Natural killer cell (primary cell): ENCODE results near the gene SLC6A18. TPM values are rescaled to one million over a fixed set of nuclear protein-coding genes. Genes with fewer than 3 reads are reported as not detected.

ENCODE experiments used
- ATAC-seq, 3 donors: fragments of 150-1000 bp in 2 of 3; fragments of 200-7000 bp in 1 of 3; cut with Tn5 transposase; 1 replicate in 1 of 3; 2 replicates in 2 of 3; pipeline ENCODE4 v1.10.0; 2021; ENCODE audit warnings: mild to moderate bottlenecking in 2 of 3, moderate library complexity in 2 of 3
- DNase-seq, 2 donors: peaks; one replicate each; pipeline versions ENCODE4 v3.0.0 to v3.0.0-alpha.2; 2013 to 2021; ENCODE audit warnings: mixed read lengths in 1 of 2
- H3K27ac ChIP-seq: one replicate; pipeline ENCODE4 v1.5.1; 2013; ENCODE audit warnings: mild to moderate bottlenecking, low read length
- H3K27me3 ChIP-seq: one replicate; pipeline ENCODE4 v1.6.1; 2013; ENCODE audit warnings: low read length; ENCODE audit not compliant: control insufficient read depth, insufficient read depth
- H3K36me3 ChIP-seq: one replicate; pipeline ENCODE4 v1.6.1; 2013; ENCODE audit warnings: low read length; ENCODE audit not compliant: control insufficient read depth, insufficient read depth
- H3K4me1 ChIP-seq: one replicate; pipeline ENCODE4 v1.6.1; 2013; ENCODE audit warnings: low read length; ENCODE audit not compliant: control insufficient read depth, insufficient read depth
- H3K4me3 ChIP-seq: one replicate; pipeline ENCODE4 v1.5.1; 2013; ENCODE audit warnings: low read length
- H3K9me3 ChIP-seq: one replicate; pipeline ENCODE4 v1.6.1; 2013; ENCODE audit warnings: low read length; ENCODE audit not compliant: control insufficient read depth, insufficient read depth
- H3K27ac Mint-ChIP-seq, 2 donors: one replicate each; pipeline ENCODE4 v1.8.0; 2022; ENCODE audit warnings: mild to moderate bottlenecking in 2 of 2, mixed read lengths in 2 of 2, moderate library complexity in 1 of 2
- H3K27me3 Mint-ChIP-seq, 2 donors: one replicate each; pipeline ENCODE4 v1.8.0; 2022; ENCODE audit warnings: low read depth in 2 of 2, mixed read lengths in 2 of 2
- H3K36me3 Mint-ChIP-seq: one replicate; pipeline ENCODE4 v1.8.0; 2022; ENCODE audit warnings: mixed read lengths
- H3K4me1 Mint-ChIP-seq, 2 donors: one replicate each; pipeline ENCODE4 v1.8.0; 2022; ENCODE audit warnings: mixed read lengths in 2 of 2
- H3K4me3 Mint-ChIP-seq: one replicate; pipeline ENCODE4 v1.8.0; 2022; ENCODE audit warnings: mild to moderate bottlenecking, moderate library complexity, mixed read lengths
- H3K9me3 Mint-ChIP-seq, 2 donors: one replicate each; pipeline ENCODE4 v1.8.0; 2022; ENCODE audit warnings: mixed read lengths in 2 of 2
- WGBS: methylation state at CpG from one replicate; pipeline ENCODE4 v1.1.7; 2013; ENCODE audit warnings: missing lambda C conversion rate; ENCODE audit not compliant: insufficient coverage; 5-methylcytosine and 5-hydroxymethylcytosine counted together
- intact Hi-C: fragments of 100-400 bp; cut with micrococcal nuclease; formaldehyde crosslinking; loops from one replicate; pipeline ENCODE4 v1.14.2; 2022
- total RNA-seq, 4 donors: library from RNA; stranded (reverse); fragments of 120-200 nt in 1 of 4; gene quantifications; one replicate each; pipeline versions ENCODE4 v1.2.3 to v1.2.4, GENCODE V29; 2013 to 2022
- TF ChIP-seq, protein P1 (sequence below): fragments of 200-600 bp; IDR thresholded peaks from one replicate; pipeline ENCODE4 v1.8.0; 2022; ENCODE audit warnings: antibody characterized with exemption

Gene SLC6A18
- total RNA-seq, 3 donors from 2014 or later (not counting 1 experiment from before 2014, with no cell fraction given): not detected

DNA sequence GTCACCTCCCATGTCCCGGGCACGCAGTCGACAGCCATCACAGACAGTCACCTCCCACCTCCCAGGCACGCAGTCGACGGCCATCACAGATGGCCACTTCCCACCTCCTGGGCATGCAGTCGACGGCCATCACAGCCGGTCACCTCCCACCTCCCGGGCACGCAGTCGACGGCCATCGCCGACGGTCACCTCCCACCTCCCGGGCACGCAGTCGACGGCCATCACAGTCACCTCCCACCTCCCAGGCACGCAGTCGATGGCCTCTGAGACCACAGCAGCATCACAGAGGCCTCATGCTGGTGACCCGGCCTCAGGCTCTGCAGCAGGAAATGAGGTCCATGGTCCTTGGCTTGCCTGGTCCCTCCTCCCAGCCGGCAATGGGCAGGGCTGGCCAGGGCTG lies 29.3 kb upstream of the SLC6A18 start:
- no peak overlapping the region for H3K4me3 Mint-ChIP-seq
- ATAC-seq (no peak), DNase-seq (no peak)
- no peaks in the 10 kb centered on the region for H3K36me3 Mint-ChIP-seq
- intact Hi-C loops: no loop called here
- Histone ChIP-seq H3K27ac (no peak overlapping the region), H3K4me3 (no peak overlapping the region), H3K36me3 (no peaks in the 10 kb centered on the region), H3K9me3 (no peaks in the 10 kb centered on the region), H3K27me3 (no peaks in the 10 kb centered on the region), H3K4me1 (no peaks in the 10 kb centered on the region)
- 86% methylated on average over 24 of the region's 24 CpGs for WGBS
- peaks cover 2 to 7% of the 10 kb centered on the region in 2 donors for H3K27me3 Mint-ChIP-seq
- H3K4me1 Mint-ChIP-seq: no peaks in the 10 kb centered on the region
- TF ChIP-seq, protein P1, sequence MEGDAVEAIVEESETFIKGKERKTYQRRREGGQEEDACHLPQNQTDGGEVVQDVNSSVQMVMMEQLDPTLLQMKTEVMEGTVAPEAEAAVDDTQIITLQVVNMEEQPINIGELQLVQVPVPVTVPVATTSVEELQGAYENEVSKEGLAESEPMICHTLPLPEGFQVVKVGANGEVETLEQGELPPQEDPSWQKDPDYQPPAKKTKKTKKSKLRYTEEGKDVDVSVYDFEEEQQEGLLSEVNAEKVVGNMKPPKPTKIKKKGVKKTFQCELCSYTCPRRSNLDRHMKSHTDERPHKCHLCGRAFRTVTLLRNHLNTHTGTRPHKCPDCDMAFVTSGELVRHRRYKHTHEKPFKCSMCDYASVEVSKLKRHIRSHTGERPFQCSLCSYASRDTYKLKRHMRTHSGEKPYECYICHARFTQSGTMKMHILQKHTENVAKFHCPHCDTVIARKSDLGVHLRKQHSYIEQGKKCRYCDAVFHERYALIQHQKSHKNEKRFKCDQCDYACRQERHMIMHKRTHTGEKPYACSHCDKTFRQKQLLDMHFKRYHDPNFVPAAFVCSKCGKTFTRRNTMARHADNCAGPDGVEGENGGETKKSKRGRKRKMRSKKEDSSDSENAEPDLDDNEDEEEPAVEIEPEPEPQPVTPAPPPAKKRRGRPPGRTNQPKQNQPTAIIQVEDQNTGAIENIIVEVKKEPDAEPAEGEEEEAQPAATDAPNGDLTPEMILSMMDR: no peak
- H3K27ac Mint-ChIP-seq: no peak overlapping the region
- no peaks in the 10 kb centered on the region for H3K9me3 Mint-ChIP-seq

DNA sequence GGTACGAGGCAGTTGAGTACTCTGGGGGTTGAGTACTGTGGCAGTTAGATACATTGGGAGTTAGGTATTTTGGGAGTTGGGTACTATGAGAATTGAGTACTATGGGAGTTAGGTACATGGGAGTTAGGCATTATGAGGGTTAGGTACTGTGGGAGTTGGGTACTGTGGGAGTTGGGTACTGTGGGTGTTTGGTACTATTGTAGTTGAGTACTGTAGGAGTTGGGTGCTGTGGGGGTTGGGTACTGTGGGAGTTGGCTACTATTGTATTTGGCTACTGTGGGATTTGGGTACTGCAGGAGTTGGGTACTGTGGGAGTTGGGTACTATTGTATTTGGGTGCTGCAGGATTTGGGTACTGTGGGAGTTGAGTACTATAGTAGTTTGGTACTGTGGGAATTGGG lies 28.6 kb upstream of the SLC6A18 start:
- H3K27ac Mint-ChIP-seq: no peak overlapping the region
- peaks cover 0 to 5% of the 10 kb centered on the region in 2 donors for H3K27me3 Mint-ChIP-seq
- WGBS: 77% methylated on average over 1 of the region's 1 CpG
- no peaks in the 10 kb centered on the region for H3K4me1 Mint-ChIP-seq
- no peaks in the 10 kb centered on the region for H3K36me3 Mint-ChIP-seq
- ATAC-seq (no peak), DNase-seq (no peak)
- Histone ChIP-seq H3K9me3 (no peaks in the 10 kb centered on the region), H3K27me3 (no peaks in the 10 kb centered on the region), H3K27ac (no peak overlapping the region), H3K4me3 (no peak overlapping the region), H3K4me1 (no peaks in the 10 kb centered on the region), H3K36me3 (no peaks in the 10 kb centered on the region)
- H3K4me3 Mint-ChIP-seq: no peak overlapping the region
- TF ChIP-seq, protein P1: no peak
- intact Hi-C loops: no loop called here
- H3K9me3 Mint-ChIP-seq: no peaks in the 10 kb centered on the region

DNA sequence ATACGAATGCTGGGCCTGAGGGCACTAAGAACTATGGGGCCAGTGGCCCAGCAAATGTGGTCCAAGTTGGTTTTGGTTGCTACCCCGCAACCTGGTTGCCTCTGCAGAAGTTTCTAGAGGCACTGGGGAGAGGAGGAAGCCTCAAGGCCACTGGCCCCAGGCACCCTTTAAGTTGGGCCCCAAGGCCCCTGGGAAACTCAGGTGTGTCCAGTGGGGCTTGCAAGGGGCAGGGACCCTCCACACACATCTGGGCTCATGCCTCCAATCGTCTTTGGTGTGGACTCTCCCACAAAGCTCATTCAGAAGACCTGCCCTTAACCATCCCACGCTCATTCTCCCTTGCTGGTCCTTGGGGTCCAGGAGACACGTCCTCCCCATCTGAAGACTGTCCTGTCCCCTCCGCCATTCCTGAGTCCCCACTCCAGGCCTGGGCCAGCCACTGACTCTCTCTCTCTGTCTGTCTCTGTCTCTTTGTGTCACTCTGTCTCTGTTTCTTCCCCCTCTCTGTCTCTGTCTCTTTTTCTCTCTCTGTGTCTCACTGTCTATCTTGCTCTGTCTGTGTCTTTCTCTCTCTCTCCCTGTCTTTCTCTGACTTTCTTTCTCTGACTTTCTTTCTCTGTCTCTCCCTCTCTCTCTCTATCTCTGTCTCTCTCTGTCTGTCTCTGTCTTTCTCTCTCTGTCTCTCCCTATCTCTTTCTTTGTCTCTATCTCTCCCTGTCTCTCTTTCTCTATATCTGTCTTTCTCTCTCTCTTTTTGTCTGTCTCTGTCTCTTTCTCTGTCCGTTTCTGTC lies 27.1 kb upstream of the SLC6A18 start:
- Histone ChIP-seq H3K4me3 (no peak overlapping the region), H3K27me3 (no peaks in the 10 kb centered on the region), H3K36me3 (no peaks in the 10 kb centered on the region), H3K27ac (no peak overlapping the region), H3K9me3 (no peaks in the 10 kb centered on the region), H3K4me1 (no peaks in the 10 kb centered on the region)
- Mint-ChIP-seq H3K9me3 (no peaks in the 10 kb centered on the region), H3K36me3 (no peaks in the 10 kb centered on the region), H3K27ac (no peak overlapping the region), H3K4me3 (no peak overlapping the region), H3K4me1 (no peaks in the 10 kb centered on the region), H3K27me3 (peaks cover 0 to 5% of the 10 kb centered on the region in 2 donors)
- 86% methylated on average over 7 of the region's 7 CpGs for WGBS
- intact Hi-C loops: no loop called here
- TF ChIP-seq, protein P1: no peak
- DNase-seq (no peak), ATAC-seq (no peak)

DNA sequence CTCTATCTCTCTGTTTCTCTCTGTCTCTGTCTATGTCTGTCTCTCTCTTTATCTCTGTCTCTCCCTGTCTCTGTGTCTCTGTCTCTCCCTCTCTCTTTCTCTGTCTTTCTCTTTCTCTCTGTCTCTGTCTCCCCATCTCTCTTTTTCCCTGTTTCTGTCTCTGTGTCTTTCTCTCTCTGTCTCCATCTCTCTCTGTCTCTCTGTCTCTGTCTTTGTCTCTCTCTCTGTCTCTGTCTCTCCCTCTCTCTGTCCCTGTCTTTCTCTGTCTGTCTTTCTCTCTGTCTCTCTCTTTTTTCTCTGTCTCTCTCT lies 25.9 kb upstream of the SLC6A18 start:
- no peak overlapping the region for H3K4me3 Mint-ChIP-seq
- no peak for ATAC-seq

More for the DNA sequence above, 25.9 kb upstream of the SLC6A18 start:
- no peaks in the 10 kb centered on the region for H3K27me3 ChIP-seq
- H3K4me3 ChIP-seq: no peak overlapping the region
- H3K9me3 ChIP-seq: no peaks in the 10 kb centered on the region
- intact Hi-C loops: no loop called here
- H3K4me1 Mint-ChIP-seq: no peaks in the 10 kb centered on the region
- H3K4me1 ChIP-seq: no peaks in the 10 kb centered on the region
- no peaks in the 10 kb centered on the region for H3K9me3 Mint-ChIP-seq
- TF ChIP-seq, protein P1: no peak
- no peaks in the 10 kb centered on the region for H3K36me3 ChIP-seq
- H3K27ac ChIP-seq: no peak overlapping the region
- no peak for DNase-seq
- H3K27ac Mint-ChIP-seq: no peak overlapping the region
- H3K36me3 Mint-ChIP-seq: no peaks in the 10 kb centered on the region
- peaks cover 0 to 5% of the 10 kb centered on the region in 2 donors for H3K27me3 Mint-ChIP-seq
